Measurements from ENCODE around the gene PIAS1.
A peak's percentile ranks its signal among the peaks of the same experiment; 100 is the strongest.
"Not testable (repeated sequence)": the region's sequence is repeated elsewhere in the genome, so short reads cannot be mapped to it uniquely, and the experiment has no call there.

PIAS1 gene

GRCh38 chr15:68053701-68054627 lies at the start of gene PIAS1:
Gene PIAS1, plus strand, starts transcription at chr15:68054315. Its CDS starts 12 bp downstream, at chr15:68054327.
- H3K4me3 ChIP-seq (ENCODE audit: low read depth, low read length): peak within 1 kb of the TSS; percentile 96
- no peak for TF ChIP-seq CTCF (IDR thresholded peaks at IDR 0.05; ENCODE audit: low read depth, low read length, missing control alignments)
- DNase-seq (ENCODE audit: low read depth): peak; percentile 78

- DNase-seq (ENCODE audit: low read depth); H3K4me3 ChIP-seq (ENCODE audit: low read depth, low read length): not testable (repeated sequence)
Measured at GRCh38 chr15:68007642-68008041, 46.5 kb upstream of the PIAS1 start.

GRCh38 chr15:68010361-68011153 lies 43.6 kb upstream of the PIAS1 start:
- no peak for DNase-seq (ENCODE audit: low read depth)
- no peak for TF ChIP-seq CTCF (IDR thresholded peaks at IDR 0.05; ENCODE audit: low read depth, low read length, missing control alignments)

GRCh38 chr15:68012911-68013310 lies 41.2 kb upstream of the PIAS1 start:
- H3K4me3 ChIP-seq (ENCODE audit: low read depth, low read length): no peak overlapping the region
- TF ChIP-seq CTCF (IDR thresholded peaks at IDR 0.05; ENCODE audit: low read depth, low read length, missing control alignments): no peak
- DNase-seq (ENCODE audit: low read depth): no peak

More at GRCh38 chr15:68010361-68011153, 43.6 kb upstream of the PIAS1 start:
- H3K4me3 ChIP-seq (ENCODE audit: low read depth, low read length): no peak overlapping the region

GRCh38 chr15:68014219-68014618 lies 39.9 kb upstream of the PIAS1 start:
- no peak for DNase-seq (ENCODE audit: low read depth)
- no peak for TF ChIP-seq CTCF (IDR thresholded peaks at IDR 0.05; ENCODE audit: low read depth, low read length, missing control alignments)
- no peak overlapping the region for H3K4me3 ChIP-seq (ENCODE audit: low read depth, low read length)

GRCh38 chr15:68015244-68015643 lies 38.9 kb upstream of the PIAS1 start:
- no peak for DNase-seq (ENCODE audit: low read depth)
- no peak overlapping the region for H3K4me3 ChIP-seq (ENCODE audit: low read depth, low read length)
- TF ChIP-seq CTCF (IDR thresholded peaks at IDR 0.05; ENCODE audit: low read depth, low read length, missing control alignments): no peak

GRCh38 chr15:68017201-68017600 lies 36.9 kb upstream of the PIAS1 start:
- no peak for DNase-seq (ENCODE audit: low read depth)
- no peak overlapping the region for H3K4me3 ChIP-seq (ENCODE audit: low read depth, low read length)
- no peak for TF ChIP-seq CTCF (IDR thresholded peaks at IDR 0.05; ENCODE audit: low read depth, low read length, missing control alignments)
